Ovary (tissue), 3 donors: Measurements from ENCODE around the gene GDAP2.

Experiments
- CTCF ChIP-seq, 3 donors: fragments of 450-650 bp in 2 of 3; fragments of 200-600 bp in 1 of 3; IDR thresholded peaks; one replicate each; pipeline versions ENCODE4 v1.5.1 to v1.8.0; 2016 to 2022; ENCODE audit warnings: antibody characterized with exemption in 3 of 3, mild to moderate bottlenecking in 1 of 3
- POLR2A ChIP-seq: fragments of 450-650 bp; IDR thresholded peaks from one replicate; pipeline ENCODE4 v1.6.1; 2017; ENCODE audit warnings: antibody characterized with exemption, mild to moderate bottlenecking, moderate library complexity
- donor health status: DM: no; HTN: no; CAD: no.

- TF ChIP-seq POLR2A (no peak), CTCF (IDR thresholded peaks at IDR 0.05) (no peak)
Measured at GRCh38 chr1:117821382-117821755, 108.1 kb downstream of the GDAP2 start.
